C1 segment of cervical spinal cord (tissue), 14 donors: ENCODE data around the gene AGAP9.
"Not testable (repeated sequence)": the region's sequence is repeated elsewhere in the genome, so short reads cannot be mapped to it uniquely, and the experiment has no call there.

ENCODE experiments used
- DNase-seq, 14 donors: peaks; one replicate each; lab custom pipeline; 2025; lab: John Stamatoyannopoulos, UW

Gene AGAP9

DNA sequence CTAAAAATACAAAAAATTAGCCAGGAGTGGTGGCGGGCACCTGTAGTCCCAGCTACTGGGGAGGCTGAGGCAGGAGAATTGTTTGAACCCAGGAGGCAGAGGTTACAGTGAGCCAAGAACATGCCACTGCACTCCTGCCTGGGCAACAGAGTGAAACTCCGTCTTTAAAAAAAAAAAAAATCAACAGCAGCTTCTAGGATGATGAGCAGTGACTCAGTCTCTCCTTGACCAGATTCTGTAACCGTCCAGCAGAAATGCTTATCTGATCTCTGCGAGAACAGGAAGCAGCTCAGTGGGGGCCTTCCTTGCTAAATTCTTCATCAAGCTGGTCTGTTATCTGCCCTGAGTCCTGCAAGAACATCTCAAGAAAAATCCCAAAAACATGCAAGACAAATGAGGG lies 37.5 kb downstream of the AGAP9 start:
- not testable (repeated sequence) for DNase-seq

DNA sequence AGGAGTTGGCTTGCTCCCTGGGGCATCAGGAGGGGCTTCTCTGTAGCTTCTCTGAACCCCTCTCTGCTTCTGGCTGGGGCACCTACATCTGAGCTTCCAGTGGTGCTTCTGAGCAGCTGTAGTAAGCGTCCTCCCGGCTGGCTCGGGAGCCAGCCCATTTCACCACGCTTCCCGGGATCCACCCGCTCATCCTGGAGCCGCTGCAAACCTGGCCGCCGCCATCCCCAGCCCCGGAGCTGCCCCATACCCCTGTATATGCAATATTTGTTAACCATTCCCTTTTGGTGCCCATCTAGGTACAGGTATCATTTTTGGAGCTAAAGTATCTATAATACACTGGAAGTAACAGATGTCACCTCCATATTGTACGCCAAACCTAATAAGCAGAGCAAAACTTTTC lies 38.7 kb downstream of the AGAP9 start:
- not testable (repeated sequence) for DNase-seq

DNA sequence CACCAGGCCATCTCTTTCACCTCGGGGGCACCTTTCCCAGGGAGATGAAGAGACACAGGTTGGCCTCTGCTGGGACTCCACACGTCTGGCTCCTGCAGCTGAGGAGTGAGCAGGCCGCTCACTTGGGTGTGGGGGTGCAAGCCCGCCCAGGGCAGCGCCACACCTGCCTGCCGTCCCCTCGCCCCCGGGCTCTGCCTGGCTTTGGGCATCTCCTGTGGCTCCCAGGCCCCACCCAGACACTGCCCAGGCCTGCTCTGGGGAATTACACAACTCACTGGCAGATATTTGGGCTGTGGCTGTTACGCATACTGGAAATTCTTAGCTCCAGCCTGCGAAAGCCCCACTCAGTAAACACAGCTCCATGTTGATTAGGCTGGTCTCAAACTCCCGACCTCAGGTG lies 39.5 kb downstream of the AGAP9 start, which contains the start of gene ANXA8:
TSS of gene ANXA8 (minus strand) at position 193 of the 400 bp plus-strand sequence. CDS start at position 11, 182 bp downstream.
- not testable (repeated sequence) for DNase-seq

DNA sequence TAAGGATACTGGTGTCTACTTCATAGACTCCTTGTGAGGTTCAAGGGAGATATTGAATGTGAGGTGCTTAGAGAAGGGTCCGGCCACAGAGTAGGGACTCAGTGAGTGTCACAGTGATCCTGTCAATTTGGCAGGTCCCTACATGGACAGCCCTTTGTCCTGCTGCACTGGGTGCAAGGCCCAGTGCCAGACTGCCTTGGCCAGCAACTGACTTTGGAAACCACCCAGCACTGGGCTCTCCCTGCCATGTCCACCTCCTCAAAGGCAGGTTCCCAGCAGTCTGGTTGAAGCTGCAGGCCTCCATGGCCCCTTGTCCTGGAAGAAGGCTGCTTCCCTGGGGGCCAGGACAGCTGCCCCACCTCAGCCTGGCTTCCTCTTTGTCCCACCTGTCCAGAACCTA lies 41.1 kb downstream of the AGAP9 start:
- DNase-seq, result not testable (repeated sequence)

DNA sequence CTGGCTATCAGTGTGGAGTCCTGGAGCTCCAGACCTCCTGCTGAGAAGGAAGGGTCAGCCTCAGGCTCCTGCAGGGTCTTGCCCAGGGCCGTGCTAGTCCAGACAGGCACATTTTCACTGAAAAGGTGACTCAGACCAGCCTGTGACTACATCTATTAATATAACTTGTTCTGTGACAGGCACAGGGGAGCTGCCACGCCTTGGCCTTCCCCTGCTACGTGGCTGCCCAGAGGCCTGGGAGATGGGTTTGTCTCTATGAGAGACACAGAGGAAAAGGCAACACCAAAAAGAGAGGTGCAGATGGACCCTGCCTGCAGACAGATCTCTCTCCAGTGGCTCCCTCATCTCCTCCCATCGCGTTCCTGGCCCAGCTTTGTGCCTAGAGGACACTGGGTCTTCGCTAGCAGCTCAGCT lies 41.7 kb downstream of the AGAP9 start:
- DNase-seq, result not testable (repeated sequence)

- DNase-seq, result not testable (repeated sequence)
Measured at GRCh38 chr10:47481182-47481766, 42.2 kb downstream of the AGAP9 start.

GRCh38 chr10:47480133-47480532 lies 43.3 kb downstream of the AGAP9 start:
- not testable (repeated sequence) for DNase-seq

GRCh38 chr10:47478114-47478513 lies 45.3 kb downstream of the AGAP9 start:
- DNase-seq, result not testable (repeated sequence)

- DNase-seq, result not testable (repeated sequence)
Measured at GRCh38 chr10:47477078-47477477, 46.4 kb downstream of the AGAP9 start.

DNA sequence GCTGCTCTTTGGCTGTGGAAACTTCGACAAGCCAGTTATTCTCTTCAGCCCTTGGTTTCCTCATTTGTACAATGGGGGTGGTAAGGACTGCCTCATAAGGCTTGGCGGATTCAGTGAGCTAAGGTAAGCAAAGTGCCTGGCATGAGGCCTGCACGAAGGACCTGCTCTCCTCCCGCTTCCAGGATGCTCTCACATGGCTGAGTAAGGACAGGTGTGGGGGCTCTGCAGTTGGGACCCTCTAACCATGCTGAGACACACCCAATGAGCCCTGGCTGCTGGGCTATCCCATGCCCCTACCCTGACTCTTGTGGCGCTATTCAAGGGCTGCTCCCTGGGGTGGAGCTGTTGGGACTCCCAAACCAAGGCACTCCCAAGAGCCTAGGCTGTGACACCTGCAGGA lies 48.3 kb downstream of the AGAP9 start:
- DNase-seq, result not testable (repeated sequence)

DNA sequence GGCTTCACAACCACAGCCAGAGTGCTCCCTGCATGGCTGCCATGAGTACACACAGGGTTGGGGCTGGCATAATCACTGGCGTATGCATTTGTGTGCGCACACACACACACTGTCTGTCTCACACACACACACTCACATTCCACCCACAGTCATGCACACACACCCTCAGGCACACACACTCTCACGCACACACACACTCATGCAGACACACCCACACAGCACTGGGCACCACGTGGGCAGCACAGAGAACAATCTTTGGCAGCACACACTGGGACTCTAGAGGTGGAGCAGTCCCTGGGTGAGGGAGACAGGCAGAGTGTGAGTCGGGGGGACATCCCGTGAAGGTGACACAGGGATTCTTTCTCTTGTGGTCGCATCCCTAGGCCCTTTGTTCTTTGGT lies 49.9 kb downstream of the AGAP9 start:
- DNase-seq, result not testable (repeated sequence)

DNA sequence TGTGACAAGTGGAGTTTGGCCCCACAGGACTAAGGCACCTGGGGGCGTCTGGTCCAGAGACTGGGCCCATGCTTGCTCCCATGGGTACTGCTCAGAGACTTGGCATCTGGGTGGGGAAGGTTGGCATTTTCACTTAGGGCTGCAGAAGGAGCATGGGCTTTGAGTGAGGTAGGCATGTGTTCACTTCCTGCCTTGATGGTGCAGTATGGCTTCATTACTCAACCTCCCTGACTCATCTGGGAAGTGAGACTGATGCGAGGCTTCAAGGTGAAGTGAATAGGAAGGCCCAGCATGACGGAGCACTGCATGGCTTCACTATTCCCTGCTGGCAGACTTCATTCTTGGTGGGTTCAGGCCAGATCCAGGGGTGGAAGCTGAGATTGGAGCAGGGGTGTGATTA lies 50.8 kb downstream of the AGAP9 start:
- not testable (repeated sequence) for DNase-seq

DNA sequence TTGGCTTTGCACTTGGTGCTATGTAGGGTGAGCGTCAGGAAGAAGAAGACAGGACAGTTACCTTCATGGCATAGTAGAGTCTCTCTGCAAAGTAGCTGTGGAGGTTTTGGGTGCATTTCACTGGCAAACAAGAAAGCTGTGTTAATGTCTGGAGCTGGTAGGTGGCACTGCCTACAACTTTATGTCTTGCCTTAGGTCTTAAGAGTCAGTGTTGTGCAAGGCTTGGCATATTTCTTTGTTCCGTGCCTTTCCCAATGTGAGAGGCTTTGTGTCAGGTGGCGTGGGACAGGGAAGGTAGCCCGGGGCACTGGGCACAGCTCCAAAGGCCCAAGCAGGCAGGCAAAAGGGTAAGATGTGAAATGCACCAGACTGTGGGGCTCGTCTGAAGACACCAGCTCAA lies 51.4 kb downstream of the AGAP9 start:
- DNase-seq, result not testable (repeated sequence)

GRCh38 chr10:47468731-47469528 lies 54.5 kb downstream of the AGAP9 start:
- not testable (repeated sequence) for DNase-seq

- not testable (repeated sequence) for DNase-seq
Measured at GRCh38 chr10:47467957-47468356, 55.5 kb downstream of the AGAP9 start.

DNA sequence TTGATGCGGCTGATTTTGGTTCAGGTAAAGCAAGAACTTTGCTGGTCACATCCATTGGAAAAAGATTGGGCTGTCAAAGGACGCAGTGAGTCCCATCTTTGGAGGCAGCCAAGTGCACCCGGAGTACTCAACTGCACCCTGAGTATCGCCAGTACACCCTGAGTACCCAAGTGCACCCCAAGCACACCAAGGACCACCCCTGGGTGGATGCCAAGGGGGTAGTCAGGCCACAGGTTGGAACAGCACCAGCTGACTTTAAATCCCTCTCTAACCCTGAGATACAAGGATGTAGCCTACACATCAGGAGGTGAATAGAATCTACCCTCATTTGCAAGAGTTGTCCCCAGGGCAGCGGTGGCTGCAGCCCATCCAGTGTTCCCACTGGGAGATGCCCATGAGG lies 56.0 kb downstream of the AGAP9 start:
- DNase-seq, result not testable (repeated sequence)

- not testable (repeated sequence) for DNase-seq
Measured at GRCh38 chr10:47465216-47465917, 58.1 kb downstream of the AGAP9 start.

DNA sequence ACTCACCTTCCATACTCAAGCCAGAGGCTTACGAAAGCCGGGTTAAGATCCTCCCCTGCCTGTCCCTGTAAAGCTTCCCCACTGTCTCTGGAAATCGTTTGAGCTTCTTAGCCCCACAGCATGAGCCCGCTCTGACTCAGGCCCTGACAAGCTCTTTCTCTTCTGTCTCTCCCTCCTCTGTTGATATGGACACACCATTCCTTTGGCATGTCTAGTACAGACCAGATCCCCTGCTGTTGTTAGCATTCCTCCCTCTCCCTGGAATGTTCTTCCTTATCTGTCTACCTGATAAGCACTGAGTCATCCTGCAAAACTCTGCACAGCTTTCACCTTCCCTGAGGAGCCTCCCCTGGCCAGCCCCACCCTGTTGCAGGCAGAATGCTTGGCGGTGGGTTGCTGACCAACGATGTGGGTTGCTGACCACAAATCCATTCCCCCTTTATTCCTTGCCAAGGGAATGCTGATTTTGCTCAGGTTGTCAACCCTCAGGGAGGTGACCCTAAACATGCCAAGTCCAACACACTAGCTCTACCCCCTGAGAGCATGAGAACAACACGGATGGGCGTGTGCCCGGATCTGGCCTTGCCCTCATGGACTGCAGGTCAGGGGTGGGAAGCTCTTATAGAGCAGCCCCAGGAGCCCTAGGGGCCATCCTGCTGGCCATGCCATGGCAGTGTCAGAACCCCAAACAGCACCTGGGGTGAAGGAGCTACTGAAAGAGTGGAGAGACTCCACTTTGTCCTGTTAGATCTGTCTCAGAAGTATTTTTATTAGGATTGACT lies 60.7 kb downstream of the AGAP9 start:
- DNase-seq, result not testable (repeated sequence)

GRCh38 chr10:47461261-47461687 lies 62.2 kb downstream of the AGAP9 start:
- DNase-seq, result peak in 2 of 14 donors; percentile 17 to 22

GRCh38 chr10:47458466-47459154 lies 64.8 kb downstream of the AGAP9 start:
- no peak for DNase-seq

DNA sequence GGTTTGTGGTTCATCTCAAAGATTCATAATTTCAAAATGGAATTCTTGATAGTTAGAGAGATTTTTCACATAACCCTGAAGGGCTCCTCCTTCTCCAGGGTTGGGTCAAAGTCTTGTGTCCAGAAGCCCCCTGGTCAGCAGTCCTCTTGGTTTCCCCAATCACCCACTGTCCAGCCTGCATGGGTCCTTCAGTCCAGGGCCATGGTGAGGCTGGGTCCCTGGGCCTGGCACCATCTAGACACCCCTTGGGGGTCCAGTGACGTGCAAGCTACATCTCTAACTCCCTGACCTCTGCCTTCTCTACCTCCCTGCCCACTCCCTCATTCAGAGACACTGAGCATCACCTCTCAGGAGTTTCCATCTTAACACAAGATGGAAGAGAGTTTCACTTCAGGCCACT lies 65.6 kb downstream of the AGAP9 start:
- no peak for DNase-seq
